GM06990 (cell line): ENCODE data around the gene RPS4Y1.

Source experiments
- DNase-seq: peaks from one replicate; pipeline ENCODE4 v3.0.0-alpha.2; 2011; ENCODE audit not compliant: insufficient read length; ENCODE audit errors: extremely low read depth
- H3K27me3 ChIP-seq: replicated peaks from 2 replicates; pipeline ENCODE4 v1.6.0; 2011; ENCODE audit warnings: low read length; ENCODE audit not compliant: control insufficient read depth, insufficient read depth
- H3K36me3 ChIP-seq: 2 replicates; pipeline ENCODE4 v1.5.1; 2011; ENCODE audit warnings: low read length; ENCODE audit not compliant: control insufficient read depth, insufficient read depth
- H3K4me3 ChIP-seq: replicated peaks from 2 replicates; pipeline ENCODE4 v1.5.1; 2011; ENCODE audit warnings: low read depth, mild to moderate bottlenecking, control low read depth, low read length
- CTCF ChIP-seq: IDR thresholded peaks from 2 replicates; pipeline ENCODE4 v1.5.1; 2011; ENCODE audit warnings: low read length, control low read depth, mild to moderate bottlenecking, inconsistent platforms; ENCODE audit not compliant: insufficient read depth, poor library complexity, severe bottlenecking

RPS4Y1 gene

DNA sequence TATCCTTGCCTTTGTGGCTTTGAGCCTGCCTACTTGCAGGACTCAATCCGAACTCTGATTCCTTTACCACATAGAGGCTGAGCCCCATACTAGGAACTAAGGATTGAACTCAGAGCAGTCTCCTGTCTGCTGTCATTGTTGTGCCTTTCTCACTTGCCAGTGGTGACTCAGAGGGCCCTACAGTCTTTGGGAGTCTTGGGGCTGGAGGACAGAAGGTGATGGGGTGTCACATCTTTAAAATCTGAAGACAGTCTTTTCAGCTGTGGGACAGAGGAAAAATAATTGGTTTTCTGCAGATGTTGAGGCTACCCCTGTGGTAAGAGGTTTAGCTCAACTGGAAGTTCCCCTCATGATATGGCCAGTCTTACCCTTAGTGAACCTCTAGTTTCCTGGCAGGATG is 8.0 kb downstream of the RPS4Y1 start:
- Histone ChIP-seq H3K27me3 (no peaks in the 10 kb centered on the region), H3K36me3 (no peaks in the 10 kb centered on the region), H3K4me3 (no peak overlapping the region)
- DNase-seq, result no peak
- no peak for TF ChIP-seq CTCF

DNA sequence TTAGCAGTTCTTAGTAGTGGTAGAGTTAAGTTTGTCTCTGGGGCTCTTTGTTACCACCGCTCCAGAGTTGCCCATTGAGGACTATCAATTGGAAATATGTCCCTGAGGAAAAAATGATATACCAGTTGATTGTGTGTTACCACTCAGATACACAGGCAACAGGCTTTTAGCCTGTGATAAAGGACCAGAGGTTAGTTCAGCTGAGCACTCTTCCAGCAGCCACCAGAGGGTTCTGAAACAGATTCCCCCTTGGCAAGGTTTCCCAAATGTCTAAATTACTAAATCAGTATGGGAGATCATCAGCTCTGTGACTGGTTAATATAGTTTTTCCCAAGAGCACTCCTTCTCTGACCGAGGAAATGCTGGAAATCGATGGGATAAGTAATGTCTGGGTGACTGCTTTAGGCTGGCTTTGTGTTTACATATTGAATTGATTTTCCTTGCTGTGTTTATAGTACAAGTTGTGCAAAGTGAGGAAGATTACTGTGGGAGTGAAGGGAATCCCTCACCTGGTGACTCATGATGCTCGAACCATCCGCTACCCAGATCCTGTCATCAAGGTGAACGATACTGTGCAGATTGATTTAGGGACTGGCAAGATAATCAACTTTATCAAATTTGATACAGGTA is 12.9 kb downstream of the RPS4Y1 start:
- no peak for DNase-seq
- Histone ChIP-seq H3K27me3 (no peaks in the 10 kb centered on the region), H3K36me3 (no peaks in the 10 kb centered on the region), H3K4me3 (no peak overlapping the region)
- no peak for TF ChIP-seq CTCF

- H3K36me3 ChIP-seq, result no peaks in the 10 kb centered on the region
- TF ChIP-seq CTCF, result no peak
Measured at GRCh38 chrY:2857068-2857467, 15.7 kb downstream of the RPS4Y1 start.

GRCh38 chrY:2857686-2858085 is 16.3 kb downstream of the RPS4Y1 start:
- Histone ChIP-seq H3K4me3 (no peak overlapping the region), H3K27me3 (no peaks in the 10 kb centered on the region), H3K36me3 (no peaks in the 10 kb centered on the region)
- DNase-seq, result no peak
- no peak for TF ChIP-seq CTCF

More at GRCh38 chrY:2857068-2857467, 15.7 kb downstream of the RPS4Y1 start:
- no peak overlapping the region for H3K4me3 ChIP-seq
- no peaks in the 10 kb centered on the region for H3K27me3 ChIP-seq
- no peak for DNase-seq

DNA sequence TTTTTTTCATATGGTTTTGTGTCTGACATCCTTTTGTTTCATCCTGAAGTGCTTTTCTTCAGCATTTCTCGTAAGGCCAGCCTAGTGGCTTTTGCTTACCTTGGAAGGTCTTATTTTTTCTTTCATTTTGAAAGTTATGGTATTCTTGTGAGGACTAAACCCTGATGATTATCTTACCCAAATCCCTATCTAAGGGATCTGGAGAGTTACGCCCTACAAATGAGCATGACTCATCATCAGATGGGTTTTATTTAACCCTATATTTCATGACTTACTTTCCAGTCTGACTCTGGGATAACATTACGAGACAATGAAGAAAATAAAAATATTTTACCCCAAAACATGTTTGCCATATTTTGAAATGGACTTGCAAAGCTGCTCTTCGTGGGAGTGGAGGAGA is 18.4 kb downstream of the RPS4Y1 start:
- Histone ChIP-seq H3K27me3 (no peaks in the 10 kb centered on the region), H3K36me3 (no peaks in the 10 kb centered on the region), H3K4me3 (no peak overlapping the region)
- no peak for DNase-seq
- TF ChIP-seq CTCF, result no peak

DNA sequence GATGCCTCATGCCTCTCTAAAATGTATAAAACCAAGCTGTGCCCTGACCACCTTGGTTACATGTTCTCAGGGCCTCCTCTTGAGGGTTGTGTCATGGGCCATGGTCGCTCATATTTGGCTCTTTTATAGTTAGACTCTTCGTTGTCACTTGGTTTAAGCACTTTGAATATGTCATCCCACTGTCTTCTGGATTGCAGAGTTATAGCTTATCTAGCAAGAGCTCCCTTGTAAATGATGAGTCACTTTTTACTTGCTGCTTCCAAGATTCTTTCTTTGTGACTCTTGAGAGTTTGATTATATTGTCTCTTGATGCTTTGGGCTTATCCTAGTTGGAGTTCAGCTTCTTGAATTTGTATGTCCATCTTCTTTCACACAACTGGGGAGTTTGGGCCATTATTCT is 19.1 kb downstream of the RPS4Y1 start:
- Histone ChIP-seq H3K36me3 (no peaks in the 10 kb centered on the region), H3K4me3 (no peak overlapping the region), H3K27me3 (no peaks in the 10 kb centered on the region)
- TF ChIP-seq CTCF, result no peak
- DNase-seq, result no peak
